Measurements from ENCODE around the gene SNU13.
"Not testable (repeated sequence)": the region's sequence is repeated elsewhere in the genome, so short reads cannot be mapped to it uniquely, and the experiment has no call there.

SNU13 gene

GRCh38 chr22:41638124-41638523 lies 50.5 kb downstream of the SNU13 start:
- DNase-seq: no peak

- not testable (repeated sequence) for DNase-seq
Measured at GRCh38 chr22:41637623-41638022, 51.0 kb downstream of the SNU13 start.

- DNase-seq: no peak
Measured at GRCh38 chr22:41636467-41636866, 52.2 kb downstream of the SNU13 start.

- not testable (repeated sequence) for DNase-seq
Measured at GRCh38 chr22:41634610-41635009, 54.1 kb downstream of the SNU13 start.

GRCh38 chr22:41631615-41632014 lies 57.1 kb downstream of the SNU13 start:
- not testable (repeated sequence) for DNase-seq

- DNase-seq: not testable (repeated sequence)
Measured at GRCh38 chr22:41631115-41631514, 57.6 kb downstream of the SNU13 start.

GRCh38 chr22:41625577-41625976 lies 63.1 kb downstream of the SNU13 start:
- DNase-seq: no peak
